HEK293 (cell line): ENCODE data around the gene SYNE1.

Experiments used
- CTCF ChIP-seq: fragments of 450-650 bp; formaldehyde crosslinking; IDR thresholded peaks from 2 replicates; pipeline ENCODE4 v1.5.1; 2016; ENCODE audit warnings: missing biosample characterization, missing genetic modification characterization
- ZBTB48 ChIP-seq: fragments of 450-650 bp; formaldehyde crosslinking; IDR thresholded peaks from 2 replicates; pipeline ENCODE4 v1.5.1; 2016; ENCODE audit warnings: missing biosample characterization, missing genetic modification characterization
- ZBTB8A ChIP-seq: fragments of 450-650 bp; formaldehyde crosslinking; IDR thresholded peaks from 2 replicates; pipeline ENCODE4 v1.5.1; 2016; ENCODE audit warnings: missing biosample characterization, missing genetic modification characterization
- ZNF175 ChIP-seq: fragments of 450-650 bp; formaldehyde crosslinking; IDR thresholded peaks from 2 replicates; pipeline ENCODE4 v1.5.1; 2016; ENCODE audit warnings: missing biosample characterization, missing genetic modification characterization
- ZNF664 ChIP-seq: fragments of 450-650 bp; formaldehyde crosslinking; IDR thresholded peaks from 2 replicates; pipeline ENCODE4 v1.5.1; 2016; ENCODE audit warnings: missing biosample characterization, missing genetic modification characterization
- ZXDB ChIP-seq: fragments of 450-650 bp; formaldehyde crosslinking; IDR thresholded peaks from 2 replicates; pipeline ENCODE4 v1.5.1; 2016; ENCODE audit warnings: missing biosample characterization, missing genetic modification characterization

- TF ChIP-seq ZNF664 (tag by site-specific recombination) (no peak), ZBTB48 (no peak), CTCF (tag by site-specific recombination) (no peak), ZBTB8A (tag by site-specific recombination) (no peak), ZNF175 (tag by site-specific recombination) (no peak), ZXDB (tag by site-specific recombination) (no peak)
Observed at GRCh38 chr6:152355166-152355565, 282.0 kb downstream of the SYNE1 start.
